Measurements from ENCODE around the gene GEMIN7. TPM values are rescaled to one million over a fixed set of nuclear protein-coding genes. Genes with fewer than 3 reads are reported as not detected.

GEMIN7 gene
- total RNA-seq, 1 experiment from 2014 or later: 46.0 TPM

- no peak overlapping the region for H4K8ac ChIP-seq (replicated peaks; ENCODE audit: insufficient read length, low read depth, low read length)
- H3K4me2 ChIP-seq (ENCODE audit: insufficient read depth, insufficient read length, low read length): no peak overlapping the region
- no peak for DNase-seq
- H3K79me2 ChIP-seq (ENCODE audit: insufficient read depth, low read length): peaks cover 4% of the 10 kb centered on the region; the same call in 1 of the 2 replicates
- no peaks in the 10 kb centered on the region for H3K27me3 Mint-ChIP-seq (ENCODE audit: low read depth)
- H3K79me1 ChIP-seq (ENCODE audit: insufficient read depth, low read depth, low read length, poor library complexity, severe bottlenecking): peaks cover 3% of the 10 kb centered on the region
- H4K91ac ChIP-seq (ENCODE audit: insufficient read length, low read depth, low read length): no peak overlapping the region
- H3K27ac ChIP-seq (ENCODE audit: insufficient read length, low read depth, low read length): no peak overlapping the region
- no peaks in the 10 kb centered on the region for H3K23me2 ChIP-seq (ENCODE audit: insufficient read length, low read depth, low read length, poor library complexity, severe bottlenecking)
- H2BK20ac ChIP-seq (ENCODE audit: low read depth, low read length, poor library complexity, severe bottlenecking): no peak overlapping the region
- no peaks in the 10 kb centered on the region for H3K9me3 Mint-ChIP-seq
- peak overlapping the region in 1 of 3 experiments; percentile 57; a peak in 1 of 7 replicates for H3K27ac Mint-ChIP-seq
- no peak overlapping the region for H3T11ph ChIP-seq (ENCODE audit: low read length)
- no peak overlapping the region for H2AFZ ChIP-seq (ENCODE audit: low read length)
- H3K9ac ChIP-seq (ENCODE audit: extremely low read depth, insufficient read length, low read length): no peak overlapping the region
- H3K9me3 ChIP-seq (ENCODE audit: control insufficient read depth, low read depth, low read length): no peaks in the 10 kb centered on the region
- WGBS (ENCODE audit: extremely low coverage, insufficient read length, low lambda C conversion rate): no CpG with 5 or more reads among the region's 6 CpGs
- no peak overlapping the region for H3K18ac ChIP-seq (ENCODE audit: insufficient read length, low read depth, low read length)
- no peak overlapping the region for H2BK5ac ChIP-seq (ENCODE audit: insufficient read length, low read length)
- H3K27me3 ChIP-seq (ENCODE audit: insufficient read depth, low read length): no peaks in the 10 kb centered on the region
- H3K4me3 Mint-ChIP-seq: no peak overlapping the region
- H3K4ac ChIP-seq (ENCODE audit: low read depth, low read length): no peak overlapping the region
- H4K5ac ChIP-seq (ENCODE audit: insufficient read length, low read depth, low read length): no peak overlapping the region
- no peak overlapping the region for H3K23ac ChIP-seq (ENCODE audit: insufficient read length, low read depth, low read length)
- H3K4me1 Mint-ChIP-seq: peaks cover 17 to 28% of the 10 kb centered on the region in 2 experiments
- H2BK12ac ChIP-seq (ENCODE audit: insufficient read length, low read depth, low read length): no peak overlapping the region
- H2BK120ac ChIP-seq (ENCODE audit: low read depth, low read length, poor library complexity, severe bottlenecking): no peak overlapping the region
- peaks cover 0 to 4% (median 0%) of the 10 kb centered on the region in 3 experiments; a peak in 1 of 7 replicates for H3K36me3 Mint-ChIP-seq (ENCODE audit: insufficient read depth in 1 of 3, low read depth in 3 of 3)
- H2AK5ac ChIP-seq (ENCODE audit: insufficient read length, low read length): no peak overlapping the region
- no peak overlapping the region; the same call in 1 of the 2 replicates for H3K14ac ChIP-seq (ENCODE audit: insufficient read depth, low read length)
- no peak for TF ChIP-seq CTCF (conservative IDR thresholded peaks at IDR 0.05)
- H2BK15ac ChIP-seq (ENCODE audit: low read depth, low read length): no peak overlapping the region
- no peaks in the 10 kb centered on the region; the same call in 1 of the 2 replicates for H3K4me1 ChIP-seq (ENCODE audit: insufficient read depth, low read length)
- peaks cover 5% of the 10 kb centered on the region for H4K20me1 ChIP-seq (ENCODE audit: control insufficient read depth, insufficient read depth, insufficient read length)
- no peak overlapping the region for H3K56ac ChIP-seq (ENCODE audit: insufficient read length, low read depth, low read length)
Observed at GRCh38 chr19:45119582-45119981, 40.5 kb downstream of the GEMIN7 start.

All from H9 (cell line).